Measurements from ENCODE around the gene SDCBP2.
A peak's percentile ranks its signal among the peaks of the same experiment; 100 is the strongest.

SDCBP2 gene

GRCh38 chr20:1310506-1311190 is 18.3 kb downstream of the SDCBP2 start:
- DNase-seq = no peak

- no peak for DNase-seq
These were observed 18.9 kb downstream of the SDCBP2 start for GRCh38 chr20:1310071-1310470.

- DNase-seq = no peak
These were observed 19.5 kb downstream of the SDCBP2 start for GRCh38 chr20:1309439-1309847.

GRCh38 chr20:1308702-1309095 is 20.2 kb downstream of the SDCBP2 start:
- no peak for DNase-seq

- DNase-seq = no peak
These were observed 20.8 kb downstream of the SDCBP2 start for GRCh38 chr20:1308067-1308701.

- DNase-seq = no peak
These were observed 21.4 kb downstream of the SDCBP2 start for GRCh38 chr20:1307571-1307971.

GRCh38 chr20:1307171-1307570 is 21.8 kb downstream of the SDCBP2 start:
- no peak for DNase-seq

- no peak for DNase-seq
These were observed 22.4 kb downstream of the SDCBP2 start for GRCh38 chr20:1306316-1307135.

GRCh38 chr20:1305712-1306111 is 23.2 kb downstream of the SDCBP2 start:
- DNase-seq = no peak

- DNase-seq = no peak
These were observed 24.0 kb downstream of the SDCBP2 start for GRCh38 chr20:1304710-1305515.

- no peak for DNase-seq
These were observed 26.0 kb downstream of the SDCBP2 start for GRCh38 chr20:1302685-1303541.

GRCh38 chr20:1301031-1301529 is 27.9 kb downstream of the SDCBP2 start:
- peak; percentile 70 for DNase-seq

GRCh38 chr20:1300083-1300840 is 28.7 kb downstream of the SDCBP2 start:
- no peak for DNase-seq

- peak; percentile 60 for DNase-seq
These were observed 29.4 kb downstream of the SDCBP2 start for GRCh38 chr20:1299522-1299921.

- no peak for DNase-seq
These were observed 29.9 kb downstream of the SDCBP2 start for GRCh38 chr20:1298888-1299511.

GRCh38 chr20:1298166-1298565 is 30.8 kb downstream of the SDCBP2 start:
- no peak for DNase-seq

- no peak for DNase-seq
These were observed 31.5 kb downstream of the SDCBP2 start for GRCh38 chr20:1297486-1297885.

GRCh38 chr20:1296922-1297321 is 32.0 kb downstream of the SDCBP2 start:
- DNase-seq = no peak

- no peak for DNase-seq
These were observed 32.8 kb downstream of the SDCBP2 start for GRCh38 chr20:1296117-1296610.

GRCh38 chr20:1295276-1295930 is 33.5 kb downstream of the SDCBP2 start:
- no peak for DNase-seq
